T-helper 2 cell treated with Interferon-gamma antibody and Interleukin-4, amounts not matched to agents 100 ng/mL and 5 ng/mL, for 36 hours (primary cell): Measurements from ENCODE around the gene PTPRN2. TPM values are rescaled to one million over a fixed set of nuclear protein-coding genes. Genes with fewer than 3 reads are reported as not detected.

Experiments
- total RNA-seq: library from RNA; stranded (reverse); gene quantifications from 2 replicates; pipeline ENCODE4 v1.2.3, GENCODE V29; 2022

Gene PTPRN2
- total RNA-seq, 1 donor from 2014 or later, result 5.1 TPM

Other genes starting within 250 kb of the PTPRN2 start
- 126 and 128 TPM in 2 replicates for gene NCAPG2, start 117.0 kb upstream of the PTPRN2 start, total RNA-seq
- 87.3 and 87.8 TPM in 2 replicates for gene ESYT2, start 241.7 kb upstream of the PTPRN2 start, total RNA-seq